Sigmoid colon (tissue), 4 donors: ENCODE data around the gene GMPR2.

Source experiments
- EP300 ChIP-seq, 4 donors: sonication (generic); formaldehyde crosslinking; IDR thresholded peaks; one replicate each; pipeline ENCODE4 v1.6.1; 2017; ENCODE audit warnings: antibody characterized with exemption in 4 of 4
- POLR2A ChIP-seq, 2 donors: fragments of 450-650 bp; IDR thresholded peaks; one replicate each; pipeline ENCODE4 v1.6.1; 2016; ENCODE audit warnings: antibody characterized with exemption in 2 of 2, mild to moderate bottlenecking in 2 of 2, moderate library complexity in 2 of 2
- POLR2AphosphoS5 ChIP-seq, 4 donors: sonication (generic); formaldehyde crosslinking; IDR thresholded peaks; one replicate each; pipeline ENCODE4 v1.6.1; 2017; ENCODE audit warnings: antibody characterized with exemption in 4 of 4
- TF ChIP-seq, protein P1 (sequence below), 4 experiments: fragments of 450-650 bp in 3 of 4; fragments of 200-600 bp in 1 of 4; IDR thresholded peaks; one replicate each; pipeline ENCODE4 v1.5.1; 2016 to 2019; ENCODE audit warnings: antibody characterized with exemption in 4 of 4, mild to moderate bottlenecking in 3 of 4, moderate library complexity in 2 of 4

DNA sequence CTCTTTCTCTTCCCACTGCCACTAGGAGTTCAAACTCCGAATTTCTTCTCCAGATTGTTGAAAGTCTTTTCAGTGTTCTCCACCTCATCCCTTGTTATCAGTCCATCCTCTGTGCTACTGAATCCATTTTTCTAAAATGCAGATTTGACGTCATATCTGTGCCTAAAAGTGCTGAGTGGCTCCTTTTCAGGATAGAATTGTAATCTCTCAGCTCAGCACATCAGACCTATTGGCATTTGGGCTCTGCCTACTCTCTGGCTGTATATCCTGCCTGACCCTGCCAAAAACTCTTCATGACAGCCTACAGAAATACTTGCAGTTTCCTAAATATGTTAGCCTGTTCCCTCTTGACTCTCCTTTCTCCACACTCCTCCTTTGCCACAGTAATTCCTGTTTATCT, 39.7 kb downstream of the GMPR2 start:
- TF ChIP-seq, protein P1, sequence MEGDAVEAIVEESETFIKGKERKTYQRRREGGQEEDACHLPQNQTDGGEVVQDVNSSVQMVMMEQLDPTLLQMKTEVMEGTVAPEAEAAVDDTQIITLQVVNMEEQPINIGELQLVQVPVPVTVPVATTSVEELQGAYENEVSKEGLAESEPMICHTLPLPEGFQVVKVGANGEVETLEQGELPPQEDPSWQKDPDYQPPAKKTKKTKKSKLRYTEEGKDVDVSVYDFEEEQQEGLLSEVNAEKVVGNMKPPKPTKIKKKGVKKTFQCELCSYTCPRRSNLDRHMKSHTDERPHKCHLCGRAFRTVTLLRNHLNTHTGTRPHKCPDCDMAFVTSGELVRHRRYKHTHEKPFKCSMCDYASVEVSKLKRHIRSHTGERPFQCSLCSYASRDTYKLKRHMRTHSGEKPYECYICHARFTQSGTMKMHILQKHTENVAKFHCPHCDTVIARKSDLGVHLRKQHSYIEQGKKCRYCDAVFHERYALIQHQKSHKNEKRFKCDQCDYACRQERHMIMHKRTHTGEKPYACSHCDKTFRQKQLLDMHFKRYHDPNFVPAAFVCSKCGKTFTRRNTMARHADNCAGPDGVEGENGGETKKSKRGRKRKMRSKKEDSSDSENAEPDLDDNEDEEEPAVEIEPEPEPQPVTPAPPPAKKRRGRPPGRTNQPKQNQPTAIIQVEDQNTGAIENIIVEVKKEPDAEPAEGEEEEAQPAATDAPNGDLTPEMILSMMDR (IDR thresholded peaks at IDR 0.05): no peak
- TF ChIP-seq POLR2A (IDR thresholded peaks at IDR 0.05): no peak
- no peak for TF ChIP-seq EP300 (IDR thresholded peaks at IDR 0.05)
- TF ChIP-seq POLR2AphosphoS5 (IDR thresholded peaks at IDR 0.05): no peak
